GM19193 (cell line): ENCODE results near the gene DCN.

Experiments used
- POLR2A ChIP-seq: IDR thresholded peaks from 4 replicates; pipeline ENCODE4 v1.6.1; 2011; ENCODE audit not compliant: insufficient read depth, insufficient read length; ENCODE audit errors: extremely low read depth

DCN gene

GRCh38 chr12:91127751-91128150 is 54.9 kb downstream of the DCN start:
- TF ChIP-seq POLR2A = no peak

- TF ChIP-seq POLR2A = no peak
Measured at GRCh38 chr12:91127306-91127705, 55.3 kb downstream of the DCN start.

GRCh38 chr12:91126516-91126915 is 56.1 kb downstream of the DCN start:
- TF ChIP-seq POLR2A = no peak

- TF ChIP-seq POLR2A = no peak
Measured at GRCh38 chr12:91123236-91123916, 59.2 kb downstream of the DCN start.

GRCh38 chr12:91120781-91121180 is 61.8 kb downstream of the DCN start:
- TF ChIP-seq POLR2A = no peak

- TF ChIP-seq POLR2A = no peak
Measured at GRCh38 chr12:91119089-91119488, 63.5 kb downstream of the DCN start.

GRCh38 chr12:91113621-91114020 is 69.0 kb downstream of the DCN start:
- TF ChIP-seq POLR2A = no peak

GRCh38 chr12:91111366-91112325 is 71.0 kb downstream of the DCN start, which contains the start of gene LUM:
Gene LUM, minus strand, starts transcription at chr12:91111494. Its CDS starts 2,515 bp downstream, at chr12:91108979.
- TF ChIP-seq POLR2A = no peak

GRCh38 chr12:91110311-91110924 is 72.2 kb downstream of the DCN start:
- TF ChIP-seq POLR2A = no peak

GRCh38 chr12:91109581-91110310 is 72.9 kb downstream of the DCN start:
- no peak for TF ChIP-seq POLR2A

GRCh38 chr12:91109148-91109564 is 73.5 kb downstream of the DCN start:
- TF ChIP-seq POLR2A = no peak

- no peak for TF ChIP-seq POLR2A
Measured at GRCh38 chr12:91108196-91108755, 74.3 kb downstream of the DCN start.

- no peak for TF ChIP-seq POLR2A
Measured at GRCh38 chr12:91106283-91106682, 76.3 kb downstream of the DCN start.

GRCh38 chr12:91105807-91106206 is 76.8 kb downstream of the DCN start:
- TF ChIP-seq POLR2A = no peak
